ENCODE measurements around the gene EMD. TPM values are rescaled to one million over a fixed set of nuclear protein-coding genes. Genes with fewer than 3 reads are reported as not detected.

EMD gene
- total and polyA plus RNA-seq, 10 of the 15 experiments (the other 5 are each of a cell fraction or from before 2014, with no cell fraction given), result 0.76 to 100 (median 43.2) TPM

DNA sequence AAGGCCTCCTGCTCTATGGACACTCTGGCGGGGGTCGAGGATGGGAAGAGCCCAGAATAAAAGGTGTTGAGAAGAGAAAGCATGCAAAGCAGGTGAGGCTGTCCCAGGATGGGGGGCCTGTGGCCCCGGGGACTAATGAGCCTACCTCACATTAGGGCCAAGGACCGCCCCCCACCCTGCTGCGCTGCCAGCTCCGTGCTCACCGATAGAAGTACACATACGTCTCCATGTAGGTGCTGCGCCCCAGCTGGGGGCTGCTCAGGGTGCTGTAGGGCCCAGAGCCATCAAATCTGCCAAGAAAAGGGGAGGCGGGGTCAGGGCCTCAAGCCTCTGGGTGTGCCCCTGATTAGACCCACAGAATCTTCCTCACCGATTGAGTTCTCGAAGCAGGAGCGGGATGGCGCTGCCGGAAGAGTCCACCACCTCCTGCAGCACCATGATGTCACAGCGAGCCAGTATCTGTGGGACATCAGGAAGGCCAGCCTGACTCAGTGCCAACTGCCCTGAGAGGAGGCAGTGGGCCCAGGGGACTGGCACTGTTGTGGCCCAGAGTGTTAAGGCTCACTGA, 25.6 kb downstream of the EMD start:
- no peak overlapping the region for H3K27ac ChIP-seq (ENCODE audit: control insufficient read depth, insufficient read depth)
- peaks cover 3% of the 10 kb centered on the region; the same call in 1 of the 2 replicates for H3K4me1 ChIP-seq (ENCODE audit: control insufficient read depth, insufficient read depth, low read length)
- TF ChIP-seq TBL1XR1 (IDR thresholded peaks at IDR 0.05; ENCODE audit: low read depth, low read length), result no peak
- TF ChIP-seq, protein P1, sequence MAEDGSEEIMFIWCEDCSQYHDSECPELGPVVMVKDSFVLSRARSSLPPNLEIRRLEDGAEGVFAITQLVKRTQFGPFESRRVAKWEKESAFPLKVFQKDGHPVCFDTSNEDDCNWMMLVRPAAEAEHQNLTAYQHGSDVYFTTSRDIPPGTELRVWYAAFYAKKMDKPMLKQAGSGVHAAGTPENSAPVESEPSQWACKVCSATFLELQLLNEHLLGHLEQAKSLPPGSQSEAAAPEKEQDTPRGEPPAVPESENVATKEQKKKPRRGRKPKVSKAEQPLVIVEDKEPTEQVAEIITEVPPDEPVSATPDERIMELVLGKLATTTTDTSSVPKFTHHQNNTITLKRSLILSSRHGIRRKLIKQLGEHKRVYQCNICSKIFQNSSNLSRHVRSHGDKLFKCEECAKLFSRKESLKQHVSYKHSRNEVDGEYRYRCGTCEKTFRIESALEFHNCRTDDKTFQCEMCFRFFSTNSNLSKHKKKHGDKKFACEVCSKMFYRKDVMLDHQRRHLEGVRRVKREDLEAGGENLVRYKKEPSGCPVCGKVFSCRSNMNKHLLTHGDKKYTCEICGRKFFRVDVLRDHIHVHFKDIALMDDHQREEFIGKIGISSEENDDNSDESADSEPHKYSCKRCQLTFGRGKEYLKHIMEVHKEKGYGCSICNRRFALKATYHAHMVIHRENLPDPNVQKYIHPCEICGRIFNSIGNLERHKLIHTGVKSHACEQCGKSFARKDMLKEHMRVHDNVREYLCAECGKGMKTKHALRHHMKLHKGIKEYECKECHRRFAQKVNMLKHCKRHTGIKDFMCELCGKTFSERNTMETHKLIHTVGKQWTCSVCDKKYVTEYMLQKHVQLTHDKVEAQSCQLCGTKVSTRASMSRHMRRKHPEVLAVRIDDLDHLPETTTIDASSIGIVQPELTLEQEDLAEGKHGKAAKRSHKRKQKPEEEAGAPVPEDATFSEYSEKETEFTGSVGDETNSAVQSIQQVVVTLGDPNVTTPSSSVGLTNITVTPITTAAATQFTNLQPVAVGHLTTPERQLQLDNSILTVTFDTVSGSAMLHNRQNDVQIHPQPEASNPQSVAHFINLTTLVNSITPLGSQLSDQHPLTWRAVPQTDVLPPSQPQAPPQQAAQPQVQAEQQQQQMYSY (CRISPR knock-in tag; IDR thresholded peaks at IDR 0.05), result no peak
- no peak for TF ChIP-seq ZZZ3 (IDR thresholded peaks at IDR 0.05; ENCODE audit: control insufficient read depth, insufficient read length, low read depth)
- no peak for TF ChIP-seq NFXL1 (IDR thresholded peaks at IDR 0.05; ENCODE audit: borderline replicate concordance)
- TF ChIP-seq SPI1 (IDR thresholded peaks at IDR 0.05; ENCODE audit: borderline replicate concordance, insufficient read depth, low read depth, low read length), result no peak
- no peak for TF ChIP-seq BCLAF1 (IDR thresholded peaks at IDR 0.05)
- TF ChIP-seq IKZF1 (conservative IDR thresholded peaks at IDR 0.05), result no peak
- TF ChIP-seq RCOR1 (conservative IDR thresholded peaks at IDR 0.05; ENCODE audit: low read depth, low read length), result no peak
- no peak for TF ChIP-seq EGR1 (IDR thresholded peaks at IDR 0.05; ENCODE audit: borderline replicate concordance in 1 of 2, low read depth in 2 of 2, low read length in 2 of 2)
- no peak for TF ChIP-seq KAT2A (conservative IDR thresholded peaks at IDR 0.05; ENCODE audit: control insufficient read depth, low read depth, low read length)
- no peak for TF ChIP-seq EP300 (IDR thresholded peaks at IDR 0.05; ENCODE audit: borderline replicate concordance in 1 of 2, control insufficient read depth in 1 of 2, low read depth in 2 of 2, low read length in 2 of 2)
- no peak for TF ChIP-seq SRF (IDR thresholded peaks at IDR 0.05; ENCODE audit: low read depth in 2 of 2, low read length in 2 of 2)
- no peak for TF ChIP-seq STAT3 (IDR thresholded peaks at IDR 0.05; ENCODE audit: low read depth, low read length)
- SMC1A ChIA-PET (ENCODE audit: uncharacterized antibody, unreplicated experiment), result no interaction called here
- FAIRE-seq, result no peak
- H3K9ac ChIP-seq (ENCODE audit: control insufficient read depth, insufficient read depth, low read length), result no peak overlapping the region
- no peak for DNase-seq (ENCODE audit: low read depth, low spot score)
- BruUV-seq (replicated peaks), result no TSS peak
- POLR2A ChIA-PET, result interaction anchor here (0.6 kb wide), 1 partner anchor 90 kb away, joined by 11 read pairs; no protein-coding TSS in a partner anchor
- H4K20me1 ChIP-seq (ENCODE audit: control insufficient read depth, insufficient read depth), result peaks cover 5% of the 10 kb centered on the region; the same call in 1 of the 2 replicates
- H3K27me3 ChIP-seq (replicated peaks in 1 of 2; ENCODE audit: control insufficient read depth in 2 of 2, insufficient read depth in 2 of 2, low read length in 1 of 2), result no peaks in the 10 kb centered on the region
- H2AFZ ChIP-seq (ENCODE audit: control insufficient read depth, low read depth, low read length), result no peak overlapping the region
- H3K4me3 ChIP-seq, result no peak overlapping the region
- peaks cover 4 to 8% of the 10 kb centered on the region in 2 experiments for H3K36me3 ChIP-seq (ENCODE audit: control insufficient read depth in 2 of 2, insufficient read depth in 2 of 2, low read length in 1 of 2)
- H3K9me3 ChIP-seq (replicated peaks; ENCODE audit: control insufficient read depth, insufficient read depth, low read length), result no peaks in the 10 kb centered on the region; the same call in 2 of the 3 replicates
- RAD21 ChIA-PET (ENCODE audit: unreplicated experiment), result no interaction called here
- WGBS (ENCODE audit: insufficient coverage, insufficient replicate concordance, low lambda C conversion rate, missing lambda C conversion rate), result 76% methylated on average over 16 of the region's 16 CpGs
- intact Hi-C loops (cut with micrococcal nuclease; ENCODE audit: unreplicated experiment) (no loop called here), in situ Hi-C loops (cut with MboI) (no loop called here)
- no peak overlapping the region for H3K4me2 ChIP-seq (ENCODE audit: control insufficient read depth, insufficient read depth)
- ATAC-seq, result no peak
- CTCF ChIA-PET, result no interaction called here
- H3K79me2 ChIP-seq (ENCODE audit: control insufficient read depth, insufficient read depth, low read length), result peaks cover 4% of the 10 kb centered on the region
